ENCODE results near the gene OR1F1. TPM values are rescaled to one million over a fixed set of nuclear protein-coding genes. Genes with fewer than 3 reads are reported as not detected.
"Not testable (repeated sequence)": the region's sequence is repeated elsewhere in the genome, so short reads cannot be mapped to it uniquely, and the experiment has no call there.

OR1F1 gene
- total RNA-seq, 1 donor from 2014 or later = not detected

DNA sequence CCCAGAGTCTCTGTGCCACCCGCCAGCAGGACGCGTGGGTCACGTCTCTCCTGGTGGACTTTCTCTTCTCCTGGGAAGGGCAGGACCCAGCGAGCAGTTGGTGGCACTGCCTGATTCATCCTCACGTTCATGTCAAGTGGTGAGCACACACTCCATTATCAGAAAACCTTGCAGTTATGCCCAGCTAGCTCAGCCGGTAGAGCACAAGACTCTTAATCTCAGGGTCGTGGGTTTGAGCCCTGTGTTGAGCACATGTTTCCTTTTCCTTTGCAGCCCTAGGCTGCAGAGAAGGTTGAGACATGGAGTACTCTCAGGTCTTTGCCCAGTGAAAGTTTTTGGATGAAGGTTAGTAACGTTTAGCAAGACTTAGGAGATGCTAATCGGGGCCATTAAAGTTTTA is 8.0 kb downstream of the OR1F1 start:
- no peaks in the 10 kb centered on the region for H3K36me3 ChIP-seq (ENCODE audit: control insufficient read depth, insufficient read depth, low read length)
- no peaks in the 10 kb centered on the region for H3K27me3 ChIP-seq (ENCODE audit: control insufficient read depth, insufficient read depth, low read length)
- DNase-seq (ENCODE audit: low read depth) (no peak), FAIRE-seq (no peak)
- TF ChIP-seq, protein P1, sequence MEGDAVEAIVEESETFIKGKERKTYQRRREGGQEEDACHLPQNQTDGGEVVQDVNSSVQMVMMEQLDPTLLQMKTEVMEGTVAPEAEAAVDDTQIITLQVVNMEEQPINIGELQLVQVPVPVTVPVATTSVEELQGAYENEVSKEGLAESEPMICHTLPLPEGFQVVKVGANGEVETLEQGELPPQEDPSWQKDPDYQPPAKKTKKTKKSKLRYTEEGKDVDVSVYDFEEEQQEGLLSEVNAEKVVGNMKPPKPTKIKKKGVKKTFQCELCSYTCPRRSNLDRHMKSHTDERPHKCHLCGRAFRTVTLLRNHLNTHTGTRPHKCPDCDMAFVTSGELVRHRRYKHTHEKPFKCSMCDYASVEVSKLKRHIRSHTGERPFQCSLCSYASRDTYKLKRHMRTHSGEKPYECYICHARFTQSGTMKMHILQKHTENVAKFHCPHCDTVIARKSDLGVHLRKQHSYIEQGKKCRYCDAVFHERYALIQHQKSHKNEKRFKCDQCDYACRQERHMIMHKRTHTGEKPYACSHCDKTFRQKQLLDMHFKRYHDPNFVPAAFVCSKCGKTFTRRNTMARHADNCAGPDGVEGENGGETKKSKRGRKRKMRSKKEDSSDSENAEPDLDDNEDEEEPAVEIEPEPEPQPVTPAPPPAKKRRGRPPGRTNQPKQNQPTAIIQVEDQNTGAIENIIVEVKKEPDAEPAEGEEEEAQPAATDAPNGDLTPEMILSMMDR (IDR thresholded peaks at IDR 0.05; ENCODE audit: insufficient read depth, low read length, severe bottlenecking) = no peak
- H3K4me3 ChIP-seq (ENCODE audit: low read depth, low read length) = no peak overlapping the region

- not testable (repeated sequence) for H3K27me3 ChIP-seq (ENCODE audit: control insufficient read depth, insufficient read depth, low read length)
Measured at GRCh38 chr16:3197694-3198333, 9.8 kb downstream of the OR1F1 start.

GRCh38 chr16:3198334-3199072 is 10.5 kb downstream of the OR1F1 start:
- Histone ChIP-seq H3K36me3 (ENCODE audit: control insufficient read depth, insufficient read depth, low read length) (no peaks in the 10 kb centered on the region), H3K4me3 (ENCODE audit: low read depth, low read length) (no peak overlapping the region), H3K27me3 (ENCODE audit: control insufficient read depth, insufficient read depth, low read length) (no peaks in the 10 kb centered on the region)
- TF ChIP-seq, protein P1 (IDR thresholded peaks at IDR 0.05; ENCODE audit: insufficient read depth, low read length, severe bottlenecking) = no peak
- DNase-seq (ENCODE audit: low read depth) = no peak
- FAIRE-seq = no peak

More at GRCh38 chr16:3197694-3198333, 9.8 kb downstream of the OR1F1 start:
- not testable (repeated sequence) for H3K4me3 ChIP-seq (ENCODE audit: low read depth, low read length); FAIRE-seq; H3K36me3 ChIP-seq (ENCODE audit: control insufficient read depth, insufficient read depth, low read length); DNase-seq (ENCODE audit: low read depth)

DNA sequence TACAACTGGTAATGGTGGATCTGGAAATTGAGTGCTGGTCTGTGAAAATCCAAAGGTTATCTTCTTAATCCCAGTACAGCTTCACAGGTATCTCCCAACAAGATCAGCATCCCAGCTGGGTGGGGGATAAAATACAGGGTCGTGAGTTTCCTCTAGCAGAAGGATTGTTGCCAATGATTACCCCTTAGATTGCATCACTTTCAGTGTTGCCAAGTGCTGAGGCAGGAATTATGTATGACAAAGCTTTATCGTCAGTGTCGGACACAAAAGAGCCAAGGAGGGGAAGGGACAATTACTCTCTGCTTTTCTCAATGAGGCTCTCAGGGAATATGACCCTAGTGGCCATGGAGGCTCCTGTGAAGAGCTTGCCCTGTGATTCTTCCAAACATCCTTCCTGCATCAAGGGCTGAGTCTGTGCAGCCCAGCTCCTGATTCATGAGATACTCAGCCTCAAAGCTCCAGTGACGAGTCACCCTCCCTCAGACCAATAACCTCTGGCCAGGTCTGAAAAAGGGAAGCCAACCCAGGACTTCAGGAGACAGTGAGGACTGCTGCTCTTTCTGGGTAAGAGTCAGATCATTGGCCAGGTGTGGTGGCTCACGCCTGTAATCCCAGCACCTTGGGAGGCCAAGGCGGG is 15.0 kb downstream of the OR1F1 start:
- peak; percentile 24 for DNase-seq (ENCODE audit: low read depth)
- no peak for FAIRE-seq
- TF ChIP-seq, protein P1 (IDR thresholded peaks at IDR 0.05; ENCODE audit: insufficient read depth, low read length, severe bottlenecking) = no peak

GRCh38 chr16:3205939-3206338 is 17.9 kb downstream of the OR1F1 start:
- not testable (repeated sequence) for DNase-seq (ENCODE audit: low read depth); FAIRE-seq; H3K36me3 ChIP-seq (ENCODE audit: control insufficient read depth, insufficient read depth, low read length); H3K4me3 ChIP-seq (ENCODE audit: low read depth, low read length); H3K27me3 ChIP-seq (ENCODE audit: control insufficient read depth, insufficient read depth, low read length)

More for the DNA sequence above, 15.0 kb downstream of the OR1F1 start:
- Histone ChIP-seq H3K36me3 (ENCODE audit: control insufficient read depth, insufficient read depth, low read length) (no peaks in the 10 kb centered on the region), H3K4me3 (ENCODE audit: low read depth, low read length) (no peak overlapping the region), H3K27me3 (ENCODE audit: control insufficient read depth, insufficient read depth, low read length) (no peaks in the 10 kb centered on the region)

DNA sequence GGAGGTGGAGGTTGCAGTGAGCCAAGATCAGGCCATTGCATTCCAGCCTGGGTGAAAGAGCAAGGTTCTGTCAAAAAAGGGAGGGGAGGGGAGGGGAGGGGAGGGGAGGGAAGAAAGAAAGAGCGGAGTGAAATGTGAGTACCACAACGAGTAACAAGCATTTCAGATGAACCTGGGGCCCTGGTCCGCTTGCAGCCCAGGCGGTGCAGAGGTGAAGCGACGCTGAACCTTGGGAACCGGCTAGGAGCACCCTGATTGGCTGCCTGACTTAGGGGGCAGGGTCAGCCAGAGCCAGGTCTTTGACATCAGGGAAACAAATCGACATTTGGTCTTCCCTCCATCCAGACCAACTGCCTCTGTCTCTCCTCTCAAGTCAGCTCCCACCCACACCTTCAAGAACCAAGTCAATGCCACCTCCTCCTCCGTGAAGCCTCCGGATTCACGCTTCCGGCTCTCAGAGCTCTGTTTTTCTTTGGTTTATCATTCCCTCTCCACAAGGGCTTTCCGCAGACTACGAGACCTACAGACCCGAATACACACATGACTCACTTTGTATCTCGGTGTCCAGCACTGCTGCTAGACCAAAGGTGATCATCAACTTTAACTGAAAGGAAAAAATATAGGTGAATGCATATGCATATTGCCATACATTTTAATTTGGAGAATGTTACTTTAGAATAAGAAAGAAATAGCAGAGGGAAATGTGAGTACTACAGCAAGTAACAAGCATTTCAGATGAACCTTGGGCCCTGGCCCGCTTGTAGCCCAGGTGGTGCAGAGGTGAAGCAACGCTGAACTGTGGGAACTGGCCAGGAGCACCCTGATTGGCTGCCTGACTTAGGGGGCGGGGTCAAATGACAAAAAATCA is 19.3 kb downstream of the OR1F1 start:
- no peak overlapping the region for H3K4me3 ChIP-seq (ENCODE audit: low read depth, low read length)
- H3K27me3 ChIP-seq (ENCODE audit: control insufficient read depth, insufficient read depth, low read length) = no peaks in the 10 kb centered on the region
- no peak for FAIRE-seq
- no peak for DNase-seq (ENCODE audit: low read depth)
- TF ChIP-seq, protein P1 (IDR thresholded peaks at IDR 0.05; ENCODE audit: insufficient read depth, low read length, severe bottlenecking) = no peak
- H3K36me3 ChIP-seq (ENCODE audit: control insufficient read depth, insufficient read depth, low read length) = no peaks in the 10 kb centered on the region
